ENCODE results near the gene CCNYL1.

- TF ChIP-seq CTCF (IDR thresholded peaks at IDR 0.05 in 8 of 11, conservative IDR thresholded peaks at IDR 0.05 in 3 of 11) = no peak
- TF ChIP-seq POLR2A (IDR thresholded peaks at IDR 0.05) = no peak
- no peak for TF ChIP-seq POLR2AphosphoS5 (IDR thresholded peaks at IDR 0.05)
Measured at GRCh38 chr2:207772844-207773205, 61.4 kb downstream of the CCNYL1 start.

All from spleen (tissue), 7 donors.